HG02970 (cell line): ENCODE data around the gene CABP4.
"Not testable (repeated sequence)": the region's sequence is repeated elsewhere in the genome, so short reads cannot be mapped to it uniquely, and the experiment has no call there.

ENCODE experiments used
- ATAC-seq: cut with Tn5 transposase; IDR thresholded peaks from one replicate; pipeline ENCODE4 v1.9.1; 2021; ENCODE audit warnings: mild to moderate bottlenecking, moderate library complexity, moderate number of reproducible peaks; ENCODE audit not compliant: unreplicated experiment, low FRiP score

CABP4 gene

DNA sequence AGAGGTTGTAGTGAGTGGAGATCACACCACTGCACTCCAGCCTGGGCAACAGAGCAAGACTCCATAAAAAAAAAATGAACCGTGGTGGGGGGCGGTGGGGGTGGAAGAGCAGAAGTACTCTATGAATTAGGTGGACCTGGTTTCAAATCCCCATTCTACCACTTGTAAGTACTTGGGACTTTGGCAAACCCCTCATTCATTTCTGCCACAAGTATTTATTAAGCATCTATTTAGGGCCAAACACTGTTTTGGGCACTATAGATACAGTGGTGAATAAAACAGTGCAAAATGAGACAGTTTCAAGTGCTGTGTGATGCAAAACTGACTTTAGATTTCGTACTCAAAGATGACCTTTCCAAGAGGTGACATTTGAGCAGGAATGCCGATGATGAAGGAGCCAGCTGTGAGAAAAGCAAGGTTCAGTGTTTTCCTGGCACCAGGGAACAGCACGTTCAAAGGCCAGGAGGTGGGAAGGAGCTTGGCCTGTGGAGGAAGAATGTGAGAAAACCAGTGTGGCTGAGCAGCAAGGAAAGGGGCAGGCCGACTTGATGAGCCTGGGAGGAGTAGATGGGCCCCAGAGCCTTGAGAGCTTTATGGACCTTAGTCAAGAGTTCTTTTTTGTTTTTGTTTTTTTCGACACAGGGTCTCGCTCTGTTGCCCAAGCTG, 15.3 kb downstream of the CABP4 start:
- ATAC-seq, result no peak

DNA sequence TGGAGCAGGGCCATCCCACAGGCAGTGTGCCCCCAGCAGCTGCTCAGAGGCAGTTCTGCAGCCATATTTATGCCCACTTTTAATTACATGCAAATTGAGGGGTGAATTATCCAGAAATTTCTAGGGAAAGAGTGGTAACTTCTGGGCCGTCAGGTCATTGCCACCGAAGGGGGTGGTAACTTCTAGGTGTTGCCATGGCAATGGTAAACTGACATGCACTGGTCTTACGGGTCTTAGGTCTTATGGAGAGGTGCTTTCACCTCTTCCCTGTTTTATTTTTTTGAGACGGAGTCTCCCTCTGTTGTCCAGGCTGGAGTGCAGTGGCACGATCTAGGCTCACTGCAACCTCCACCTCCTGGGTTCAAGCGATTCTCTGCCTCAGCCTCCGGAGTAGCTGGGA, 17.7 kb downstream of the CABP4 start:
- no peak for ATAC-seq

DNA sequence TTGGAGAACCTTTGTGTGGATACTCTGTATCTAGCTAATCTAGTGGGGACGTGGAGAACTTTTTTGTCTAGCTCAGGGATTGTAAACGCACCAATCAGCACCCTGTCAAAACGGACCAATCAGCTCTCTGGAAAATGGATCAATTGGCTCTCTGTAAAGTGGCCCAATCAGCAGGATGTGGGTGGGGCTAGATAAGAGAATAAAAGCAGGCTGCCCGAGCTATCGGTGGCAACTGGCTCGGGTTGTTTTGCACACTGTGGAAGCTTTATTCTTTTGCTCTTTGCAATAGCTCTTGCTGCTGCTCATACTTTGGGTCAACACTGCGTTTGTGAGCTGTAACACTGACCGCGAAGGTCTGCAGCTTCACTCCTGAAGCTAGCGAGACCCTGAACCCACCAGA, 21.5 kb downstream of the CABP4 start:
- not testable (repeated sequence) for ATAC-seq

- not testable (repeated sequence) for ATAC-seq
Measured at GRCh38 chr11:67477344-67478050, 22.3 kb downstream of the CABP4 start.

- no peak for ATAC-seq
Measured at GRCh38 chr11:67482275-67482826, 27.2 kb downstream of the CABP4 start.

GRCh38 chr11:67482827-67483798, 28.0 kb downstream of the CABP4 start, which contains the start of gene AIP:
TSS of gene AIP (plus strand) at chr11:67483026. CDS start at chr11:67483159, 133 bp downstream.
- ATAC-seq, result peak; percentile 71

- ATAC-seq, result no peak
Measured at GRCh38 chr11:67483831-67484665, 28.9 kb downstream of the CABP4 start.

- no peak for ATAC-seq
Measured at GRCh38 chr11:67484847-67485311, 29.7 kb downstream of the CABP4 start.

GRCh38 chr11:67485873-67486361, 30.8 kb downstream of the CABP4 start:
- not testable (repeated sequence) for ATAC-seq

DNA sequence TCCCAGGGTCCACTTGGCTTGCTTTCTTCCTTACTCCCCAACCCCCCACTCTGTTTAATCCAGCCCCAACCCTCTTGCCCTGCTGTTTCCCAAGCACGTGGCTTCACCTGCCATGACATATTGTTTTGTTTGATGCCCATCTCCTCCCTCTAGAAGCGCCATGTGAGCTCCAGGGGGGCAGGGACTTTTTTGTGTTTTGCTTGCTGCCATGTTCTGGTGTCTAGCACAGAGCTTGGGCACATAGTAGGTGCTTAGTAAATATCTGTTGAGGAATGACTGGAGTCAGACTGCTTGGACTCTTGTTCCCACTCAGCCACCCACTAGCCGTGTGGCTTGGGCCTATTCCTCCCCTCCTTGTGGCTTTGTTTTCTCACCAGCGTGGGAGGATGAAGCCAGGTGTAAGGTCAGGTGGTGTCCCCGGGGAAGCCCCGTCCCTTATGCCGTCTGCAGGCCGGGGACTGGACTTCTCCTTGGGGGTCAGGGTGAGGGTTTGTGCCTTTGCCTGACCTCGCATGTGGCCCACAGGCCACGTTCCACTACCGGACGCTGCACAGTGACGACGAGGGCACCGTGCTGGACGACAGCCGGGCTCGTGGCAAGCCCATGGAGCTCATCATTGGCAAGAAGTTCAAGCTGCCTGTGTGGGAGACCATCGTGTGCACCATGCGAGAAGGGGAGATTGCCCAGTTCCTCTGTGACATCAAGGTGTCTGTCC, 31.5 kb downstream of the CABP4 start:
- ATAC-seq, result no peak

DNA sequence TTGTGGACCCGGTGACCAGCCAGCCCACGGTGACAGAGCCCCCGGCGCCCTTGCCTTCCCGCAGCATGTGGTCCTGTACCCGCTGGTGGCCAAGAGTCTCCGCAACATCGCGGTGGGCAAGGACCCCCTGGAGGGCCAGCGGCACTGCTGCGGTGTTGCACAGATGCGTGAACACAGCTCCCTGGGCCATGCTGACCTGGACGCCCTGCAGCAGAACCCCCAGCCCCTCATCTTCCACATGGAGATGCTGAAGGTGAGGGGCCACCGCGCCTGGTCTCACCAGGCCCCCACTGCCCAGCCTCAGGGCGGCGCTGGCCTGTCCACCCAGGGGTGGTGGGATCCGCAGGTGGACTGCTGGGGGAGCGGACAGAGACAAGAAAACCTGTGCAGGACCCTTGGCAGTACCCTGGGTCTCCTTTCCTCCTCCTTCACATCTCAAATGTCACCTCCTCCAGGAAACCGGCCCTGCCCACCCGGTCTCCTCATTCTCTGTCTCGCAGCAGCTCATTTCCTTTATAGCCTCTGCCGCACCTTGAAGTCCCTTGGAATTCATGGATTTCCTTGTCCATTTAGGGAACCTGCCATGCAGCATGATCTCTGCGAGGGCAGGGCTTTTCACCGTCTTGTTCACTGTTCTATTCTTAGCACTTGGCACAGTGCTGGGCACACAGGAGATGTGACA, 34.2 kb downstream of the CABP4 start:
- ATAC-seq, result no peak

DNA sequence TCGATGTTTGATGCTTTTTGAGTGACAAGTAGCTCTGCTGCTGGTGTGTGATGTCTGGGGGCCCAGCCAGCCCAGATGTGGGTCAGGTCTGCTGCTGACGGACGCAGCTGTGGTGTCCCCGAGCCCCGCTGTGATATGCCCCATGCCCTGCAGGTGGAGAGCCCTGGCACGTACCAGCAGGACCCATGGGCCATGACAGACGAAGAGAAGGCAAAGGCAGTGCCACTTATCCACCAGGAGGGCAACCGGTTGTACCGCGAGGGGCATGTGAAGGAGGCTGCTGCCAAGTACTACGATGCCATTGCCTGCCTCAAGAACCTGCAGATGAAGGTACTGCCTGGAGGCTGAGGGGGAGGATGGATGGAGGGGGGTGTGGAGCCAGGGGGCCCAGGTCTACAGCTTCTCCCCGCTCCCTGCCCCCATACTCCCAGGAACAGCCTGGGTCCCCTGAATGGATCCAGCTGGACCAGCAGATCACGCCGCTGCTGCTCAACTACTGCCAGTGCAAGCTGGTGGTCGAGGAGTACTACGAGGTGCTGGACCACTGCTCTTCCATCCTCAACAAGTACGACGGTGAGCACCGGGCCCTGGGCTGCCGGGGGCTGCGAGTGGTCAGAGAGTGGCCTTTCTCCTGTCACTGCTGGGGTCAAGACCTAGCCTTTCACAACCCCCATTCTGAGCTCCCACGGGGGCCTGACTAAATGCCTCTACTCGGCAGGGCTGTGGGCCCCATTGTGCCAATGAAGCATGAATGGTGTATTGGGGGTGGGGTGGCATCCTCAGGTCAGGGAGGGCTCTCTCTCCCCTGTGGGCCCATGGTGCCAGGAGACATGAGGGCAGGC, 35.0 kb downstream of the CABP4 start:
- ATAC-seq, result no peak

GRCh38 chr11:67490727-67491065, 35.5 kb downstream of the CABP4 start:
- no peak for ATAC-seq

DNA sequence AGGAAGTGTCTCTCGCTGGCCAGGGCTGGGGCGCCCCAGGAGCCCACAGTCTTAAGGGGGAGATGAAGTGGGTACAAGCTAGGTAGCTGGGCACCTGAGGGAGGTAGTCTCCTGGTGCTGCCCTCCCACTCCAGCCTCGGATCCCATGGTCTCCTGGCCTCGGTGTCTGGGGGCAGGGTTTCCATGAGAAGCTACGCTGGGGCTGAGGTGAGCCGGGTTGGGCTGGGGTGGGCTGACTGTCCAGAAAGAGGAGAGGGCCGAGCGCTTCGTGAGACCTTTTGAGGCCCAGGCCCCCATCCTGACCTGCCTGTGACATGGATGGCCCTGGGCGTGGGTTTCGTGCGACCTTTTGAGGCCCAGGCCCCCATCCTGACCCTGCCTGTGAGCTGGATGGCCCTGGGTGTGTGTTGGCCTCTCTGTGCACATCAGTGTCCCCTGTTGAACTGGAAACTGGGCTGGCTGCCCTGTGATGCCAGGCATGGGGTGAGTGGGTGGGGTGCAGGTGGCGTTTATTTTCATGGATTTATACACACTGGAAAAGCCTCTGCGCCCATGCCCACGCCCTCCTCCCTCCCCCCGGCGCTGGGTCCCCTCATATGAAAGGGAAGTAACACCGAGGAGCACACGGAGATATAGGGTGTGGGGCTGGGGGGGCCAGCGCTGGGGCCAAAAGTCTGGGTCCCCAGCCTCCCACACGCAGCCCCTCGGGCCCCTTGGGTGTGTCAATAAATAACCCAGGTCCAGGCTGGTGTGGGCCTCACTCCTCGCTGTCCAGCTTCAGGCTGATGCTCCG, 36.3 kb downstream of the CABP4 start:
- ATAC-seq, result no peak

GRCh38 chr11:67492069-67492727, 37.0 kb downstream of the CABP4 start:
- no peak for ATAC-seq
